ENCODE data around the gene ITPR1.

The ITPR1 gene

DNA sequence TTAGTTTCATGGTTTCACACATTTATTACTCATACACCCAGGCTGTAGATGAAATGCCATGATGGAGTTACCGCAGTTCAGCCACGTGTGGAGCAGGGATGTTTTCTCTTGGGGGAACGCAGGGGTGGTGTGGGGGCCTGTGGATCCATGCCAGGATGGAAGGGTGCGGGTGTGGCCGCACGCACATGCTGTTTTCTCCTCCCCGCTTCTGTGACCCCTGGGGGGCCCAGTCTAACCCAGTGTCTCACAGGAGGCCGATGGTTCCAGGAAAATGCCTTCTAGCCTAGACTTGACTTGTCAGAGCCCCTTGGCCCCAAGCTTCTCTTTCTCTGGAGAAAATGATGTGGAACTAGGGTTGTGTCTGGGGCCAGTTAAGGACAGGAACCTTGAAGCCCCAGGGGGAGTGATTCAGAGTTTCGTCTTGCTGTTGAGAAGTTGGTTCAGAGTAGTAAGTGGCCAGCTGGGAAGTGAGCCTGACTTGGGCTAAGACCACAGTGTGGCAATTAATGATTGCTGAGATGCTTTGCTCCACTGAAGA, 245.7 kb downstream of the ITPR1 start:
- TF ChIP-seq, protein P1, sequence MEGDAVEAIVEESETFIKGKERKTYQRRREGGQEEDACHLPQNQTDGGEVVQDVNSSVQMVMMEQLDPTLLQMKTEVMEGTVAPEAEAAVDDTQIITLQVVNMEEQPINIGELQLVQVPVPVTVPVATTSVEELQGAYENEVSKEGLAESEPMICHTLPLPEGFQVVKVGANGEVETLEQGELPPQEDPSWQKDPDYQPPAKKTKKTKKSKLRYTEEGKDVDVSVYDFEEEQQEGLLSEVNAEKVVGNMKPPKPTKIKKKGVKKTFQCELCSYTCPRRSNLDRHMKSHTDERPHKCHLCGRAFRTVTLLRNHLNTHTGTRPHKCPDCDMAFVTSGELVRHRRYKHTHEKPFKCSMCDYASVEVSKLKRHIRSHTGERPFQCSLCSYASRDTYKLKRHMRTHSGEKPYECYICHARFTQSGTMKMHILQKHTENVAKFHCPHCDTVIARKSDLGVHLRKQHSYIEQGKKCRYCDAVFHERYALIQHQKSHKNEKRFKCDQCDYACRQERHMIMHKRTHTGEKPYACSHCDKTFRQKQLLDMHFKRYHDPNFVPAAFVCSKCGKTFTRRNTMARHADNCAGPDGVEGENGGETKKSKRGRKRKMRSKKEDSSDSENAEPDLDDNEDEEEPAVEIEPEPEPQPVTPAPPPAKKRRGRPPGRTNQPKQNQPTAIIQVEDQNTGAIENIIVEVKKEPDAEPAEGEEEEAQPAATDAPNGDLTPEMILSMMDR (IDR thresholded peaks at IDR 0.05; ENCODE audit: low read depth, low read length), result no peak
- no peak for DNase-seq (ENCODE audit: extremely low read depth, low read depth)

DNA sequence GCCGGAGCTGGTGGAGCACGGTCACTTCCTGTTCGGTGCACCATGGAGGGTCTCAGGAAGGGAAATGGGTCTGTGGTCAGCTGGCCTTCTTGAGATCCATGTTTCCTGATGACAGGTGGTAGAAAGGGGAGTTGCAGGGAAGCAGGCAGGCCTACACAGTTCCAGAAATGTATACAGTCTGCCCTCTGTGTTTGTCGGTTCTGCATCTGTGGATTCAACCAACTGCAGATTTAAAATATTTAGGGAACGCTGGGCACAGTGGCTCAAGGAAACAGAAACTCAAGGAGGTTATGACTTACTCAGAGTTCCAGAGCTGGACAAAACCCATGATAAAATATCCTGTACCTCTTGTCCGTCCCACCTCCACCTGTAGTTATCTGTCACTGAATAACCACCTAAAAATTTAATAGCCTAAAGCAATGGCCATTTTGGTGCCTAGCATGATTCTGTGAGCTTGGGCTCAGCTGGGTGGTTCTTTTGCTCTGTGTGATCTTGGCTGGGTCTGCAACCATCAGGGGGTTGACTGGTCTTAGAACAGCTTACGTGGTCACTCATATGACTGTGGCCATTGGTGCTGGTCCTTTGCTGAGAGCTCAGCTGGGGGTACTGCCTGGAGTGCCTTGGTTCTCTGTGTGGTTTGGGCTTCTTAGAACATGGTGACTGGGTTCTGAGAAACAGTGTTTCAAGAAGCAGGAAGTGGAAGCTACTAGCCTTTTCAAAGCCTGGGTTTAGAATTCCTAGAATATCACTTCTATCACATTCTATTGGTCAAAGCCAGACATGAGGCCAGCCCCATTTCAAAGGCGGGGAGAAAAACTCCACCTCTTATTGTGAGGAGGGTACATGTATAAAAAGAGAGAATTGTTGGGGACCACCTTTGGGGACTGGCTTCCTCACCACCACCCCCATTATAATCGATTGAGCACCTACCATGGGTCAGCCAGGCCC, 246.4 kb downstream of the ITPR1 start:
- TF ChIP-seq, protein P1 (IDR thresholded peaks at IDR 0.05; ENCODE audit: low read depth, low read length), result no peak
- no peak for DNase-seq (ENCODE audit: extremely low read depth, low read depth)

GRCh38 chr3:4740397-4741105, 247.4 kb downstream of the ITPR1 start:
- no peak for DNase-seq (ENCODE audit: extremely low read depth, low read depth)

DNA sequence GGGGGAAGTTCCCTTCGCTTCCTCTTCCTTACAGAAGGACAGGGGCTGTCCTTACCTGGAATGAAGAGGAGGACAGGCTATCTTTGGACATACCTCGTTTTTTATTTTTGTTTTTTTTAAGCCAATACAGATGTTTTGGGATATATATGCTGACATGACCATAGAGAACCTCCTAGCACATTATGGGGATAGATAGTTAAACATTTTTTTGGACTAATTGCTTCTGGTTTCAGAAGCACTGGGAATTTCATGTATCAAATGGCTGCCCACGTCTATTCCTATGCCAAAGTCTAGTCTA, 247.9 kb downstream of the ITPR1 start:
- no peak for DNase-seq (ENCODE audit: extremely low read depth, low read depth)
- TF ChIP-seq, protein P1 (IDR thresholded peaks at IDR 0.05; ENCODE audit: low read depth, low read length), result no peak

More at GRCh38 chr3:4740397-4741105, 247.4 kb downstream of the ITPR1 start:
- TF ChIP-seq, protein P1 (IDR thresholded peaks at IDR 0.05; ENCODE audit: low read depth, low read length), result no peak

DNA sequence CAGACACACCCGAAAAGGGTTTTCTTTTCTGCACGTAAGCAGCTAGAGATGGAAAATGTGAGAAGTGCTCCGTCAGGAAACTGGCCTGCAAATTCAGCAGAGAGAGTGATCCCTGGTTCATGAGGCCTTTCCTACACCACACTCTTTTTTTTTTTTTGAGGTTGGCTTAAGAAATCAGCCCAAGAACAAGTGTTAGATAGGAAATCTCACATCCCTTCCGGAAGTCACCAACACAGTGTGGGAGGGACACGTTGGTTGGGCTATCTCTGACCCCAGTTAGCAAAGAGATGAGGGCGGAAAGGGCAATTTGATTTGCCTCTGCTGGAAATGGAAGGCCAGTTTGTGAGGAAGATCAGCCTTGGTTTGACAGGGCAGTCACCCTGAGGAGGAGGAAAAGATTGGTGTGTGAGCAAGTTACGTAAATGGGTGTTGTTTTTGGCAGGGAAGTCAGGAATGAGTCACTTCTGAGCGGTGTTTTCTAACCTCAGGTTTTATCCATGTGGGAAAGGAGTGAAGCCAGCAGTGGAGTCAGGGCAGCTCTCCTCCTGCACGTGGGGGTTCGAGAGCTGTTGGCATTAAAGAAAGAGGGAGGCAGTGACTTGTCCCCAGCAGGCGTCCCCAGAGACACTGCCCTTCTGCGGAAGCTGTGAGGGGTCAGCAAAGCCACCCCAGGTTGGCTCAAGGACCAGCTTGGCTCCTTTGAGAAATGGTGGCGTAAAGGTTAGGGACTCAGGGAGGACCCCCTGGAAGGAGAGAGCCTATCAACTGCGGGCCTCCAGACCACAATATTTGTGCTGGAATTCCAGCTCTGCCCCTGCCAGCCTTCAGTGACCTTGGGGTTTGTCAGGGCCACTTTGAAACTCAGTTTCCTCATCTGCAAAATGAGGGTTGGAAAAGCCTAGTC, 248.5 kb downstream of the ITPR1 start:
- DNase-seq (ENCODE audit: extremely low read depth, low read depth), result peak; percentile 83

GRCh38 chr3:4742359-4742758, 249.2 kb downstream of the ITPR1 start:
- TF ChIP-seq, protein P1 (IDR thresholded peaks at IDR 0.05; ENCODE audit: low read depth, low read length), result no peak
- DNase-seq (ENCODE audit: extremely low read depth, low read depth), result no peak

More for the DNA sequence above, 248.5 kb downstream of the ITPR1 start:
- TF ChIP-seq, protein P1 (IDR thresholded peaks at IDR 0.05; ENCODE audit: low read depth, low read length), result no peak
